Measurements from ENCODE around the gene SRRM4. TPM values are rescaled to one million over a fixed set of nuclear protein-coding genes. Genes with fewer than 3 reads are reported as not detected.

Gene SRRM4, protein sequence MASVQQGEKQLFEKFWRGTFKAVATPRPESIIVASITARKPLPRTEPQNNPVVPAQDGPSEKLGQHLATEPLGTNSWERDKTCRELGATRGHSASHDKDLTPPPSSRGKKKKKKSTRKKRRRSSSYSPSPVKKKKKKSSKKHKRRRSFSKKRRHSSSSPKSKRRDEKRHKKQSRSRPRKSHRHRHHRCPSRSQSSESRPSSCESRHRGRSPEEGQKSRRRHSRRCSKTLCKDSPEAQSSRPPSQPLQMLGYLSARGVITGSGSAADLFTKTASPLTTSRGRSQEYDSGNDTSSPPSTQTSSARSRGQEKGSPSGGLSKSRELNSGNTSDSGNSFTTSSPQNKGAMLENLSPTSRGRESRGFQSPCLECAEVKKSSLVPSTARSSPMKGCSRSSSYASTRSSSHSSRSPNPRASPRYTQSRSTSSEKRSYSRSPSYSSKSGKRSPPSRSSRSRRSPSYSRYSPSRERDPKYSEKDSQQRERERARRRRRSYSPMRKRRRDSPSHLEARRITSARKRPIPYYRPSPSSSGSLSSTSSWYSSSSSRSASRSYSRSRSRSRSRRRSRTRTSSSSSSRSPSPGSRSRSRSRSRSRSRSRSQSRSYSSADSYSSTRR
- total RNA-seq: not detected in 2 replicates

- H3K4me3 ChIP-seq (ENCODE audit: low read depth, low read length): no peak within 1 kb of the TSS
- TF ChIP-seq CTCF (IDR thresholded peaks at IDR 0.05; ENCODE audit: insufficient read depth, low read depth, low read length): no peak
- no peak for DNase-seq (ENCODE audit: low read depth)
Observed at GRCh38 chr12:118981285-118982211, at the start of gene SRRM4. Gene SRRM4, plus strand, starts transcription at chr12:118981541. Its CDS starts 342 bp downstream, at chr12:118981883.

DNA sequence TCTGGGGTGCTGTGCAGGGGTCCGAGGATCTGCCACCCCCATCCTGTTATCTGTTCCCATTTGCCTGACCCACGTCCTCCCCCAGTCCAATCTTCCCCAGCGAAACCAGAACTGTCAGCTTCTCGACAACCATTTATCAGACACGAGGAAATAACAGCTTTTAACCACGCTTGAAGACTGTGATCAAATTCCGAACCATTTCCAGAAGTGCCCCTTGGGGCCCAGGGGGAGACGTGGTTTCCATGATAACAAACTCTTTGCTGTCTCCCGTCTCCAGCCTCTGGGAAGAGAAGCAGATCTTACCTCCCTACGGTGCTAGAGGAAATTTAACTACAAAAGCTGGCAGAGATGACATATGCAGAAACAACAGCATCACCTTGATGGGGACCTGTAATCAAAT lies 35.1 kb upstream of the SRRM4 start:
- no peak for TF ChIP-seq CTCF (IDR thresholded peaks at IDR 0.05; ENCODE audit: insufficient read depth, low read depth, low read length)
- H3K4me3 ChIP-seq (ENCODE audit: low read depth, low read length): no peak overlapping the region
- no peak for DNase-seq (ENCODE audit: low read depth)

GRCh38 chr12:118958520-118958919 lies 22.8 kb upstream of the SRRM4 start:
- H3K4me3 ChIP-seq (ENCODE audit: low read depth, low read length): no peak overlapping the region
- no peak for TF ChIP-seq CTCF (IDR thresholded peaks at IDR 0.05; ENCODE audit: insufficient read depth, low read depth, low read length)
- no peak for DNase-seq (ENCODE audit: low read depth)

- TF ChIP-seq CTCF (IDR thresholded peaks at IDR 0.05; ENCODE audit: insufficient read depth, low read depth, low read length): no peak
- no peak for DNase-seq (ENCODE audit: low read depth)
- no peak overlapping the region for H3K4me3 ChIP-seq (ENCODE audit: low read depth, low read length)
Observed at GRCh38 chr12:118959348-118959747, 22.0 kb upstream of the SRRM4 start.

DNA sequence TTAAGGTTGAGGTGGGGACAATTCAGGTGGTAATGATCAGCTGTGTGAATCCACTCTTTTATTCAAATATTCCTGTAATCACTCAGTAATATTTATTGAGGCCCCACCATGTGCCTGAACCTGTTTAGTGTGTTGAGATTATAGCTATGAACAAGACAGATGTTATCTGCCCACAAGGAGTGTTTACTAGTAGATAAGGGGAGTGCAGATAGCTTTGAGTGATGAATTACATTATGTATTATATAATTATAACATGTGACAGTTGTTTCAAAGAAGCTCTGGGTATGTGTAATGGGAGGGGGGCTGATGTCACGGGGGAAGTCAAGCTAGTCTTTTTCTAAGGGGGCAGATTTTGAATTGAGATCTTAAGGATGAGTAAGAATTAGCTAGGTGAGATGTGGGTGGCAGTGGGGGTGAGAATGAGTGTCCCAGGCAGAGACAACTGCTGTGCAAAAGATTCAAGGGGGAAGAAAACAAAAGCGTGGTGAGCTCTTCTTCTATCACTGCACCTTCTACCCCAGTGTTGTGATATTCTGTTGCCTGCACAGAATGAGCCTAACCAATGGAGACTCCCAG lies 21.3 kb upstream of the SRRM4 start:
- DNase-seq (ENCODE audit: low read depth): no peak
- no peak for TF ChIP-seq CTCF (IDR thresholded peaks at IDR 0.05; ENCODE audit: insufficient read depth, low read depth, low read length)
- no peak overlapping the region for H3K4me3 ChIP-seq (ENCODE audit: low read depth, low read length)

DNA sequence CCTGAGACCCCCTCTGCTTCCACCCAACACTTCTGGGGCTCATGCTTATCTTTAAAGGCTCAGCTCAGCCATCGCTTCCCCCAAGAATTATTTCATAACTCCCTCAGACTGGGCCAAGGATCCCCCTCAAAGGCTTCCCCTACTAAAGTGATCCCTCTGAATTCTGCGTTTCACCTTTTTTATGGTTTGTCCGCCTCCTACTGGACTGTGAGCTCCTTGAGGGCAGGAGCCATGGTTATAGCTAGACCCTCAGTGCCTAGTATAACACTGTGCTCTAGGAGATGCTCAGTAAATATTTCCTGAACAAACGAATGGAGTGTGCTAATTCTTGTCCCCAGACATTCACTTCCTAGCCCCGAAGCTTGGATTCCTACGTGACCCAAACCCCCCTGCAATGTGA lies 20.5 kb upstream of the SRRM4 start:
- TF ChIP-seq CTCF (IDR thresholded peaks at IDR 0.05; ENCODE audit: insufficient read depth, low read depth, low read length): no peak
- no peak for DNase-seq (ENCODE audit: low read depth)
- H3K4me3 ChIP-seq (ENCODE audit: low read depth, low read length): no peak overlapping the region

Measured in fibroblast of villous mesenchyme (primary cell).